Smooth muscle cell (in vitro differentiated cells): ENCODE results near the gene AGFG2. TPM values are rescaled to one million over a fixed set of nuclear protein-coding genes. Genes with fewer than 3 reads are reported as not detected.
"Not testable (repeated sequence)": the region's sequence is repeated elsewhere in the genome, so short reads cannot be mapped to it uniquely, and the experiment has no call there.

Experiments
- DNase-seq: peaks from one replicate; lab custom pipeline; 2025; ENCODE audit not compliant: unreplicated experiment; lab: John Stamatoyannopoulos, UW
- H2AFZ ChIP-seq: fragments of 200-600 bp; sonication (generic); 2 replicates; pipeline ENCODE4 v1.6.0; 2016; ENCODE audit warnings: antibody characterized with exemption, low read depth, mild to moderate bottlenecking
- H3F3A ChIP-seq: fragments of 200-600 bp; sonication (generic); 2 replicates; pipeline ENCODE4 v1.6.0; 2017; ENCODE audit warnings: antibody characterized with exemption, low read depth
- H3K27ac ChIP-seq: fragments of 200-600 bp; sonication (generic); 2 replicates; pipeline ENCODE4 v1.5.1; 2016; ENCODE audit warnings: low read depth, mild to moderate bottlenecking
- H3K27me3 ChIP-seq: fragments of 200-600 bp; sonication (generic); 2 replicates; pipeline ENCODE4 v1.6.1; 2016; ENCODE audit warnings: low read depth, mild to moderate bottlenecking
- H3K36me3 ChIP-seq: fragments of 200-600 bp; sonication (generic); 2 replicates; pipeline ENCODE4 v1.5.1; 2016; ENCODE audit warnings: low read depth
- H3K4me1 ChIP-seq: fragments of 200-600 bp; sonication (generic); 2 replicates; pipeline ENCODE4 v1.5.1; 2016; ENCODE audit warnings: low read depth
- H3K4me2 ChIP-seq: fragments of 200-600 bp; sonication (generic); 2 replicates; pipeline ENCODE4 v1.6.0; 2016; ENCODE audit warnings: mild to moderate bottlenecking
- H3K4me3 ChIP-seq: fragments of 200-600 bp; sonication (generic); 2 replicates; pipeline ENCODE4 v1.5.1; 2016; ENCODE audit warnings: mild to moderate bottlenecking
- H3K79me2 ChIP-seq: fragments of 200-600 bp; sonication (generic); 2 replicates; pipeline ENCODE4 v1.6.0; 2016; ENCODE audit warnings: low read depth, mild to moderate bottlenecking
- H3K9ac ChIP-seq: fragments of 200-600 bp; sonication (generic); 2 replicates; pipeline ENCODE4 v1.6.0; 2016; ENCODE audit warnings: low read depth
- H3K9me3 ChIP-seq: fragments of 200-600 bp; sonication (generic); replicated peaks from 2 replicates; pipeline ENCODE4 v1.5.1; 2016; ENCODE audit warnings: low read depth
- H4K20me1 ChIP-seq: fragments of 200-600 bp; sonication (generic); 2 replicates; pipeline ENCODE4 v1.6.0; 2016; ENCODE audit warnings: low read depth
- CTCF ChIP-seq: fragments of 200-600 bp; sonication (generic); IDR thresholded peaks from 2 replicates; pipeline ENCODE4 v1.5.1; 2017; ENCODE audit warnings: borderline replicate concordance, mild to moderate bottlenecking, antibody characterized with exemption; ENCODE audit not compliant: insufficient read depth, poor library complexity, severe bottlenecking
- WGBS: methylation state at CpG from one replicate; pipeline ENCODE4 v1.1.7; 2016; ENCODE audit warnings: low lambda C conversion rate; 5-methylcytosine and 5-hydroxymethylcytosine counted together
- polyA plus RNA-seq: library from polyadenylated mRNA; unstranded; fragments of >200 nt; fragmentation: Nextera tagmentation; extraction: Ambion mirVana; gene quantifications from 2 replicates; pipeline ENCODE4 v1.2.1, GENCODE V29; 2016
- total RNA-seq: library from RNA; depleted of rRNA; stranded (reverse); fragments of >200 nt; gene quantifications from 2 replicates; pipeline ENCODE4 v1.2.3, GENCODE V29; 2014

Gene AGFG2
- total and polyA plus RNA-seq, 2 experiments from 2014 or later = 2.7 to 8.4 TPM

GRCh38 chr7:100496509-100496908 lies 42.5 kb upstream of the AGFG2 start:
- no peak overlapping the region for H2AFZ ChIP-seq
- H3K4me1 ChIP-seq = peaks cover 11% of the 10 kb centered on the region
- no peak overlapping the region for H3K4me2 ChIP-seq
- H3K9ac ChIP-seq = no peak overlapping the region
- no peak overlapping the region for H3K4me3 ChIP-seq
- DNase-seq = no peak
- H3K79me2 ChIP-seq = no peaks in the 10 kb centered on the region
- H3K36me3 ChIP-seq = no peaks in the 10 kb centered on the region
- no peaks in the 10 kb centered on the region for H3K9me3 ChIP-seq
- 91% methylated on average over 6 of the region's 6 CpGs for WGBS
- no peaks in the 10 kb centered on the region for H3F3A ChIP-seq
- no peak for TF ChIP-seq CTCF
- H3K27me3 ChIP-seq = peaks cover 4% of the 10 kb centered on the region
- no peaks in the 10 kb centered on the region for H4K20me1 ChIP-seq
- no peak overlapping the region for H3K27ac ChIP-seq

GRCh38 chr7:100500743-100501142 lies 38.3 kb upstream of the AGFG2 start:
- H3K4me2 ChIP-seq, H3F3A ChIP-seq, H3K79me2 ChIP-seq, H3K4me1 ChIP-seq, H3K9ac ChIP-seq, H3K4me3 ChIP-seq, DNase-seq, H2AFZ ChIP-seq, H3K36me3 ChIP-seq, H3K27me3 ChIP-seq, H3K27ac ChIP-seq, H4K20me1 ChIP-seq, H3K9me3 ChIP-seq: not testable (repeated sequence)
- 96% methylated on average over 2 of the region's 2 CpGs for WGBS

GRCh38 chr7:100504031-100504430 lies 35.0 kb upstream of the AGFG2 start:
- WGBS = 96% methylated on average over 3 of the region's 3 CpGs
- not testable (repeated sequence) for H4K20me1 ChIP-seq, H3K27ac ChIP-seq, DNase-seq, H3K4me2 ChIP-seq, H3K9ac ChIP-seq, H3K4me3 ChIP-seq, H3K79me2 ChIP-seq, H3K36me3 ChIP-seq, H3K27me3 ChIP-seq, H3K4me1 ChIP-seq, H3K9me3 ChIP-seq, H2AFZ ChIP-seq, H3F3A ChIP-seq

- H2AFZ ChIP-seq = no peak overlapping the region
- WGBS = 87% methylated on average over 9 of the region's 9 CpGs
- no peak overlapping the region for H3K4me2 ChIP-seq
- no peak for DNase-seq
- no peaks in the 10 kb centered on the region for H3K36me3 ChIP-seq
- no peak overlapping the region for H3K27ac ChIP-seq
- no peaks in the 10 kb centered on the region for H4K20me1 ChIP-seq
- H3K9me3 ChIP-seq = no peaks in the 10 kb centered on the region
- H3K27me3 ChIP-seq = no peaks in the 10 kb centered on the region
- no peaks in the 10 kb centered on the region for H3K4me1 ChIP-seq
- H3F3A ChIP-seq = no peaks in the 10 kb centered on the region
- H3K79me2 ChIP-seq = no peaks in the 10 kb centered on the region
- TF ChIP-seq CTCF = no peak
- no peak overlapping the region for H3K4me3 ChIP-seq
- H3K9ac ChIP-seq = no peak overlapping the region
Measured at GRCh38 chr7:100504887-100505611, 34.0 kb upstream of the AGFG2 start.
